K562 (cell line): ENCODE measurements around the gene SHISA7. TPM values are rescaled to one million over a fixed set of nuclear protein-coding genes. Genes with fewer than 3 reads are reported as not detected.

Experiments
- ATAC-seq: fragments of 200-7000 bp; cut with Tn5 transposase; 3 replicates; pipeline ENCODE4 v1.9.1; 2020; ENCODE audit warnings: moderate library complexity
- BruUV-seq: library from RNA; stranded (reverse); fragments of 400-500 nt; replicated peaks from 2 replicates; lab custom pipeline; 2021; lab: Mats Ljungman, UMichigan
- CTCF ChIA-PET: fragments of 300-600 bp; formaldehyde crosslinking; extraction: SDS; loops from one replicate; lab custom pipeline; 2021; ENCODE audit warnings: low intra/inter-chr PET ratio; lab: Yijun Ruan, JAX
- POLR2A ChIA-PET: fragments of 300-600, 350-650 bp; sonication (Branson Sonifier 250); formaldehyde crosslinking; extraction: SDS; loops from one replicate; lab custom pipeline; 2021; ENCODE audit warnings: antibody characterized with exemption, inconsistent platforms; lab: Yijun Ruan, JAX
- DNase-seq, 4 experiments: peaks; one replicate each; pipeline versions ENCODE4 v3.0.0 to v3.0.0-alpha.2; 2011 to 2018; ENCODE audit warnings: low spot score in 3 of 4, mixed read lengths in 3 of 4; ENCODE audit errors: extremely low read depth in 1 of 4
- FAIRE-seq: peaks from 2 replicates; lab custom pipeline; 2011; peaks lifted over from hg19 to GRCh38; lab: Jason Lieb, UNC
- H2AFZ ChIP-seq: 2 replicates; pipeline ENCODE4 v1.6.0; 2011; ENCODE audit warnings: low read depth, low read length, control low read depth, inconsistent platforms
- H3K27ac ChIP-seq: fragments of 200-600 bp; 3 replicates; pipeline ENCODE4 v1.8.0; 2011; ENCODE audit warnings: low read depth, mild to moderate bottlenecking, control low read depth, inconsistent platforms, low read length, moderate library complexity, mixed read lengths; ENCODE audit errors: extremely low read depth
- H3K27me3 ChIP-seq, 2 experiments: fragments of 300-600 bp in 1 of 2; 2 replicates in 1 of 2; 3 replicates in 1 of 2; pipeline versions ENCODE4 v1.6.0 to v1.8.0; 2011; ENCODE audit warnings: inconsistent platforms in 2 of 2, low read length in 2 of 2, mild to moderate bottlenecking in 1 of 2, mixed read lengths in 1 of 2, moderate library complexity in 1 of 2; ENCODE audit not compliant: control insufficient read depth in 2 of 2, insufficient read depth in 2 of 2
- H3K36me3 ChIP-seq: fragments of 300-600 bp; 3 replicates; pipeline ENCODE4 v1.8.0; 2011; ENCODE audit warnings: mild to moderate bottlenecking, low read length, inconsistent platforms; ENCODE audit not compliant: control insufficient read depth, insufficient read depth
- H3K4me1 ChIP-seq, 2 experiments: fragments of 200-600 bp in 1 of 2; replicated peaks in 1 of 2; 2 replicates in 1 of 2; 3 replicates in 1 of 2; pipeline versions ENCODE4 v1.5.1 to v1.8.0; 2011; ENCODE audit warnings: inconsistent platforms in 2 of 2, low read length in 2 of 2, mild to moderate bottlenecking in 1 of 2, mixed read lengths in 1 of 2, moderate library complexity in 1 of 2; ENCODE audit not compliant: control insufficient read depth in 2 of 2, insufficient read depth in 2 of 2
- H3K4me2 ChIP-seq: 2 replicates; pipeline ENCODE4 v1.6.1; 2011; ENCODE audit warnings: low read length, control low read depth, inconsistent platforms, mixed read lengths; ENCODE audit not compliant: insufficient read depth
- H3K4me3 ChIP-seq: fragments of 200-600 bp; sonication (generic), shearing (Covaris generic); 2 replicates; pipeline ENCODE4 v1.5.1; 2016; ENCODE audit warnings: control low read depth, inconsistent platforms
- H3K79me2 ChIP-seq: fragments of 200-600 bp; 3 replicates; pipeline ENCODE4 v1.8.0; 2011; ENCODE audit warnings: low read length, inconsistent platforms; ENCODE audit not compliant: control insufficient read depth, insufficient read depth
- H3K9ac ChIP-seq, 2 experiments: 2 replicates each; pipeline versions ENCODE4 v1.6.0 to v1.6.1; 2011; ENCODE audit warnings: low read depth in 2 of 2, low read length in 2 of 2, control low read depth in 1 of 2, inconsistent platforms in 1 of 2, mild to moderate bottlenecking in 1 of 2, mixed read lengths in 1 of 2; ENCODE audit not compliant: insufficient read depth in 1 of 2
- H3K9me1 ChIP-seq: one replicate; pipeline ENCODE4 v1.6.0; 2011; ENCODE audit warnings: inconsistent platforms, mild to moderate bottlenecking, low read length, moderate library complexity; ENCODE audit not compliant: control insufficient read depth, insufficient read depth
- H3K9me3 ChIP-seq: replicated peaks from 2 replicates; pipeline ENCODE4 v1.5.1; 2011; ENCODE audit warnings: low read depth, low read length, inconsistent platforms; ENCODE audit not compliant: control insufficient read depth, insufficient read depth
- H4K20me1 ChIP-seq: replicated peaks from 2 replicates; pipeline ENCODE4 v1.6.1; 2011; ENCODE audit warnings: low read length, inconsistent platforms, mixed read lengths; ENCODE audit not compliant: control insufficient read depth, insufficient read depth
- E2F8 ChIP-seq: fragments of 450-650 bp; IDR thresholded peaks from 2 replicates; pipeline ENCODE4 v1.7.1; 2018; ENCODE audit warnings: mild to moderate bottlenecking, low read depth; ENCODE audit not compliant: partially characterized antibody
- ZNF12 ChIP-seq: sonication (generic); formaldehyde crosslinking; IDR thresholded peaks from 2 replicates; pipeline ENCODE4 v1.4.0; 2020; ENCODE audit warnings: mild to moderate bottlenecking, missing genetic modification reagents
- ZNF699 ChIP-seq: fragments of 250-450 bp; sonication (Bioruptor Pico); IDR thresholded peaks from 2 replicates; pipeline ENCODE4 v1.8.0; 2021; ENCODE audit warnings: mild to moderate bottlenecking, moderate library complexity; ENCODE audit not compliant: insufficient replicate concordance
- WGBS: fragments of 100-300 bp; shearing (Covaris generic); methylation state at CpG from one replicate; pipeline ENCODE4 v1.1.6; 2016; ENCODE audit warnings: low coverage, mixed read lengths; ENCODE audit not compliant: insufficient coverage; ENCODE audit errors: missing lambda C conversion rate; 5-methylcytosine and 5-hydroxymethylcytosine counted together
- in situ Hi-C: fragments of 300-500 bp; cut with MboI; formaldehyde crosslinking; loops from 4 replicates; pipeline ENCODE4 v1.15.0; 2018; ENCODE audit warnings: inconsistent platforms, mixed read lengths
- intact Hi-C: fragments of 100-400 bp; cut with micrococcal nuclease; formaldehyde crosslinking; loops from 2 replicates; pipeline ENCODE4 v1.14.2; 2022
- polyA plus RNA-seq, 8 experiments: library from polyadenylated mRNA; depleted of rRNA in 4 of 8; stranded (reverse) in 5 of 8; unstranded in 3 of 8; fragments of >200 nt; fragmentation: Nextera tagmentation in 2 of 8; fragmentation: Illumina TruSeq in 1 of 8; extraction: Ambion mirVana in 2 of 8; extraction: Trizol in 1 of 8; gene quantifications; 2 replicates each; pipeline versions ENCODE4 v1.2.1 to v1.2.3, GENCODE V29; 2011 to 2014; ENCODE audit warnings: inconsistent platforms in 1 of 8, missing spikeins in 1 of 8
- total RNA-seq, 7 experiments: library from RNA; depleted of rRNA in 6 of 7; stranded (reverse); fragments of >200 nt in 6 of 7; fragmentation: Illumina TruSeq in 2 of 7; extraction: Trizol in 2 of 7; gene quantifications; 2 replicates each; pipeline versions ENCODE4 v1.2.1 to v1.2.3, GENCODE V29; 2011 to 2021; ENCODE audit warnings: low replicate concordance in 1 of 7

The SHISA7 gene
- total and polyA plus RNA-seq, 9 of the 15 experiments (the other 6 are each of a cell fraction or from before 2014, with no cell fraction given), result 0.01 to 0.40 (median 0.07) TPM

- TF ChIP-seq ZNF699 (CRISPR knock-in tag), result no peak
- TF ChIP-seq, all 486 proteins: peak for 0
These were observed 17.1 kb downstream of the SHISA7 start (continued) for GRCh38 chr19:55426042-55426441.

GRCh38 chr19:55424518-55424917 is 18.6 kb downstream of the SHISA7 start:
- no TSS peak for BruUV-seq
- in situ Hi-C loops, result no loop called here

More at GRCh38 chr19:55424518-55424917, 18.6 kb downstream of the SHISA7 start:
- H2AFZ ChIP-seq, result no peak overlapping the region
- no peak overlapping the region for H3K9ac ChIP-seq
- peaks cover 11% of the 10 kb centered on the region in 2 experiments for H3K27me3 ChIP-seq
- H3K4me1 ChIP-seq, result peaks cover 0 to 2% of the 10 kb centered on the region in 2 experiments; a peak in 2 of 5 replicates
- no peaks in the 10 kb centered on the region for H3K36me3 ChIP-seq
- no peaks in the 10 kb centered on the region for H4K20me1 ChIP-seq
- peak; percentile 97 for TF ChIP-seq ZNF12 (CRISPR knock-in tag)
- no peak for TF ChIP-seq E2F8
- no peak overlapping the region for H3K27ac ChIP-seq
- intact Hi-C loops, result no loop called here
- ChIA-PET POLR2A (interaction anchor here (0.8 to 1.4 kb wide), 2 partner anchors 15 to 17 kb away, joined by 3 to 4 read pairs; partner anchors contain the start of gene UBE2S), CTCF (no interaction called here)
- no peak for DNase-seq
- no peaks in the 10 kb centered on the region for H3K9me1 ChIP-seq
- H3K9me3 ChIP-seq, result peaks cover 7% of the 10 kb centered on the region; the same call in 1 of the 2 replicates
- no peak overlapping the region for H3K4me3 ChIP-seq
- H3K4me2 ChIP-seq, result no peak overlapping the region
- ATAC-seq, result no peak
- 10% methylated on average over 2 of the region's 3 CpGs for WGBS
- H3K79me2 ChIP-seq, result no peaks in the 10 kb centered on the region
- FAIRE-seq, result no peak
